Ramos (cell line): ENCODE data around the gene KRTAP3-2.

Experiments used
- in situ Hi-C: fragments of 300-500 bp; cut with MboI; formaldehyde crosslinking; loops from one replicate; pipeline ENCODE4 v1.14.3; 2022; ENCODE audit warnings: low sequenced_read_pairs; ENCODE audit not compliant: unreplicated experiment

The KRTAP3-2 gene

GRCh38 chr17:40974366-40974765 is 25.3 kb downstream of the KRTAP3-2 start:
- in situ Hi-C loops = no loop called here

DNA sequence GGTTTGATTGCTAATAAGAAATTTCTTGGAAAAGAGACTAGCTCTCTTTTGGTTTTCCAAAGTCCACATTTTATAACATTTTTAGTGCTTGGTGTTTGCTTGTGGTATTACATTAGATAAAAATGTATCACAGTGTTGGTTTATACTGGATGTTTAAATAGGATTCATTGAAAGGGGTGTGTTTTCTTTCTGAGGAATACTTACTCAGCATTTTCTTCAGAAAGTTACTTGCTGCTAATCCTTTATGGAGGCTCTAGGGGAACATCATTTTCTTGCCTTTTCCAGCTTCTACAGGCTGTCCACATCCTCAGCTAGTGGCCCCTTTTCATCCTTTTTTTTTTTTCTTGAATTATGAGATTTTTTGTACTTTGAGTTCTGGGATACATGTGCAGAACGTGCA is 32.1 kb downstream of the KRTAP3-2 start:
- in situ Hi-C loops = no loop called here

- in situ Hi-C loops = no loop called here
Measured at GRCh38 chr17:40966848-40967247, 32.9 kb downstream of the KRTAP3-2 start, which contains the start of gene KRT39. Gene KRT39, minus strand, starts transcription at chr17:40966948. Its CDS starts 92 bp downstream, at chr17:40966856.

GRCh38 chr17:40963838-40964237 is 35.9 kb downstream of the KRTAP3-2 start:
- in situ Hi-C loops = no loop called here

GRCh38 chr17:40962059-40962561 is 37.6 kb downstream of the KRTAP3-2 start:
- in situ Hi-C loops = no loop called here

DNA sequence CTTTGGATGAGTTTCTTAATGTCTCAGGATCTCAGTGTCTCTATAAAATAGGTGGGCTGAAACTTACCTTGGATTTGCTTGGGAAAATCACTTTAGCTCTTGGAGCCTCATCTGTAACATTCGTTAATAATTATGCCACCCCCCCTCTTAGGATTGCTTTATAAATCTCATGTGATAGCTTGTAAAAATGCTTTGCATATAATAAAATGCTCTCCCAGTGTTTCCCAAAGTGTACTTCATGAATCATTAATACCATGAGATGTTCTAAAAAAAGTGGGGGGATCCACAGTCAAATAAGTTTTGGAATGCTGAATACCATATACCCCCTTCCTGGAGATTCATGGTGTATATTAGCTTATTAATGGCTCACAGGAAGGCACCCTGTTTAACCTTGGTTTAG is 38.1 kb downstream of the KRTAP3-2 start:
- in situ Hi-C loops = no loop called here

GRCh38 chr17:40960144-40960543 is 39.6 kb downstream of the KRTAP3-2 start:
- in situ Hi-C loops = no loop called here

DNA sequence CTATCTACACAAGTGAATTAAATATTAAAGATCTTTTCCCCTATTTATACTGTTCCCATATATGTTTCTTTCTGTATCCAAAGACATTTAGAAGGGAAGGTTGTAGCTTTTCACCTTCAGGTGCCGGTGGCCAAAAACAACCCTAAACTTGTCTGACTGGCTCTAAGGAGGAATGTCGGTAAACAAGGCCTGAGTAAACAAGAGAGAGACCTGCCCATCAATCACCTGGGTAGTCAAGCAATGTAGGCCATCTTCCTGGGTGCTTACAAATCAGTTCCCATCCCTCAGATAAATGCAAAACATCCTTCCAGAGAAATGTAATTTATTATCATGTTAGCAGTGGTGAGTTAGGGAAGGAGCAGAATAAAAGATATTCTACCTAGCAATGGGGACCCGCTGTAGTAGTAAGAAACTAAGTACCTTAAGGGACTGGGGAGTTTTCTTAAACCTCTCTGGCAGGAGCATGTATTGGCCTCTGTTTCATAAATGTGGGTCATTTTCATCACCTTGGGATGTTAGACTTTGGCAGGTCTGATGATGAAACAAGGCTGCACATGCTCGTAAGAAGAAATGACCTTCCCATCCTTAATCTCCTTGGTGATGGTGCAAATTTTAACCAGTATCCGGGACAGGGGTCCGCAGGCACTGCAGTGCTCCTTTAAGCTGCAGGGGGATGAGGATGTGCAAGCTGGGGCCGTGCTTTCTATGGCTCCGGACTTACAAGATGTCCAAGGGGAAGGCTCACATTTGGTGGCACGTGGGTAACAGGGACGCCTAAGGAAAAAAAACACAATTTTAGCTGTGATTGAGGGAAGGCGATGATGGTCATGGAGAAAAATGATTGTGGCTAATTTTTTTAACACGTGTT is 41.4 kb downstream of the KRTAP3-2 start:
- in situ Hi-C loops = no loop called here

GRCh38 chr17:40956401-40957254 is 43.1 kb downstream of the KRTAP3-2 start:
- in situ Hi-C loops = no loop called here

GRCh38 chr17:40953881-40954280 is 45.8 kb downstream of the KRTAP3-2 start:
- in situ Hi-C loops = no loop called here

DNA sequence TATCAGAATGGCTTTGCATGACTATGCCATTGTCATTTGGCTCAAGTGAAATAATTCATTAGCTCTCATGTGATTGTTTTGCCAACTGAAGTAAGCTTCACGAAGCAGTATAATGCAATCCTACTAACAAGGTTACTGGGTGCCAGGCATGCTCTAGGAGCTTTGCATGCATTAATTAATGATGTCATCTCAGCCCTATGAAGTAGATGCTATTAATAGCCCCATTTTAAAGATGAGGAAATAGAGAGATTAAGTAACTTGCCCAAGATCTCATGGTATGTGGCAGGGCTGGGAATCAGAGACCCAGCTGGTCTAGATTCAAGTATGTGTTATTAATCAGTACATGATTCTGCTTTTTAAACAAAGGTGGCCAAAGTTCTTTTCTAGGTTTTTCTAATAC is 47.0 kb downstream of the KRTAP3-2 start:
- in situ Hi-C loops = no loop called here

- in situ Hi-C loops = no loop called here
Measured at GRCh38 chr17:40952154-40952553, 47.6 kb downstream of the KRTAP3-2 start.

DNA sequence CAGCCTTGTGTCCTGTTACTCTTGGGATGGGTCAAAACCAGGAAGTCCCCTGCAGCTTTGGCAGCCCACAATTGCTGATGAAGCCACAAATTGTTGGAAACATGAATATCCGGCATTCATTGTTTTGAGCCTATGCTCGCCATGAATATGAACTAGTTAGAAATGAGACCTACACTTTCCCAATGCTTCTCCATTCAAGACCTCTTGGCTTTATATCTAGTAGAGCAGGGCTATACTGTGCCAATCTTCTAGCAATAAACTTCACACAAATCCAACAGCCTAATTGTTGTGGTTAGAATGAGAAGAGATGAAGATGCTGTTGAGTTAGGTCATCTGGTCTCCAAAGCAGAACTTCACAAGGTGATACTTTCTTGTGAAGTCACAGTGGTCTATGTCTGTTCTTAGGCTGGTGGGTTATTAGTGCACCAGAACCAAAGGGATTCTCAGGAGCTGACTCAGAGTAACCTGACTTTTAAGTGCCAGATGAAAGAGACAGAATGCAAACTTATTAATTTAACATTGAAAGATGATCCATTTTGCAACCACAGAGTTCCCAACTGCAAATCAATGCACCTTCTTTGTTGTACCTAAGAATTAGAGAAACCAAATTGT is 48.6 kb downstream of the KRTAP3-2 start:
- in situ Hi-C loops = no loop called here

DNA sequence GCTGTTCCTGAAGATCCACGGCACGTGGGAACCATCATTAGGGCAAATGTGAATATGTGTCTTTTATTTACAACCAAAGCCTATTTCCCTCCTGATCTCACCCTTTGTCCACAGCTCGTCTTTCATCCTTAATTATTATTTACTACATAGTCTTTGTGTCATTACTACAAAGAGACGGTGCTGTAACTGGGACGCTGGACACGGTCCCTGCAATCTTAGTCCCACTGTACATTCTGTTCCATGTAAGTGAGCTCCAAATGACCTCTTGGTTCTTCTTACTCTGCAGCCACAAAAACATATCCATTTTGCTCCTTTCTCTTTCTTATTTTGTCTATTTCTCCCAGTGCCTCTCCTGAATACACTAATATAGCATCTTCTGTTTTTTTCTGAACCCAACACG is 49.5 kb downstream of the KRTAP3-2 start:
- in situ Hi-C loops = no loop called here

DNA sequence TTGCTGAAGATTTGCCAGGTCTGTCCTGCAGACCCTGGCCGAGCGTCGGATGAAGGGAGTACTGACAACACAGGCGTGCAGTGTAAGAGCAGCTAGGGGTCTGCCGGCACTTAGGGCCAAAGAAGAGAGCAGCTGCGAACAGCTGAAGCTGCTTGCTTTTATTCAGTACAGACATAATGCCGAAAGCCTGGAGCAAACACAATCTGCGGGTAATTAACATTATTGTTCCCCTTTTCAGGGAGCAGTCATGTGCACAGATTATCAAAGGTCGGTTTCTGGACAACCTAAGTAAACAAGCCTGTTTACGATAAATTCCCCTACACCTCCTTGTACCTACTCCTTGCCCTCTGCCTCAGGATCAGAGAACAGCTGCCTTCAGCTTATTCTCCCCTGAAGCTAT is 50.3 kb downstream of the KRTAP3-2 start:
- in situ Hi-C loops = loop anchor here (25.0 kb wide), 1 partner anchor 112 kb away; no protein-coding TSS in a partner anchor
